ENCODE measurements around the gene CSMD2.

DNA sequence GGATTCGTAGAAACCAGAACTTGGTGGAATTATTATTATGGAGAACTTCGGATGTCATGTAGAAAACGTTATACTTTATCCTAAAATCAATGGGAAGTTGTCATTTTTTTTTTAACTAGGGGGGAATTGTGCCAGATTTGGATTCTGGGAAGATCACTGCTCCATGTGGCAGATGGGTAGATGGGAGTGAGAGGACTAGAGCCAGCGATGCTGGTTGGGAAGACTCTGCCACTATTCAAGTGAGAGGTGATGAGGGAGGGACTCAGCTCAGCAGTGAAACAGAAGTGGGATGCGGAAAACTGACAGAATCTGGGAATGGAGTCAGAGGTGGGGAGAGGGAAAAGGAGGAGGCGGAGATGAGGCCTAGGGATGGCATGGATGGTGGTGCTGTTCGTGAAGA, 382.3 kb downstream of the CSMD2 start:
- no peak for TF ChIP-seq FOXM1 (IDR thresholded peaks at IDR 0.05; ENCODE audit: borderline replicate concordance, low read depth)
- no peak for TF ChIP-seq RAD21 (IDR thresholded peaks at IDR 0.05; ENCODE audit: low read depth)
- TF ChIP-seq, protein P1, sequence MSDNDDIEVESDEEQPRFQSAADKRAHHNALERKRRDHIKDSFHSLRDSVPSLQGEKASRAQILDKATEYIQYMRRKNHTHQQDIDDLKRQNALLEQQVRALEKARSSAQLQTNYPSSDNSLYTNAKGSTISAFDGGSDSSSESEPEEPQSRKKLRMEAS (IDR thresholded peaks at IDR 0.05), result no peak
